Measurements from ENCODE around the gene CTIF.

CTIF gene

DNA sequence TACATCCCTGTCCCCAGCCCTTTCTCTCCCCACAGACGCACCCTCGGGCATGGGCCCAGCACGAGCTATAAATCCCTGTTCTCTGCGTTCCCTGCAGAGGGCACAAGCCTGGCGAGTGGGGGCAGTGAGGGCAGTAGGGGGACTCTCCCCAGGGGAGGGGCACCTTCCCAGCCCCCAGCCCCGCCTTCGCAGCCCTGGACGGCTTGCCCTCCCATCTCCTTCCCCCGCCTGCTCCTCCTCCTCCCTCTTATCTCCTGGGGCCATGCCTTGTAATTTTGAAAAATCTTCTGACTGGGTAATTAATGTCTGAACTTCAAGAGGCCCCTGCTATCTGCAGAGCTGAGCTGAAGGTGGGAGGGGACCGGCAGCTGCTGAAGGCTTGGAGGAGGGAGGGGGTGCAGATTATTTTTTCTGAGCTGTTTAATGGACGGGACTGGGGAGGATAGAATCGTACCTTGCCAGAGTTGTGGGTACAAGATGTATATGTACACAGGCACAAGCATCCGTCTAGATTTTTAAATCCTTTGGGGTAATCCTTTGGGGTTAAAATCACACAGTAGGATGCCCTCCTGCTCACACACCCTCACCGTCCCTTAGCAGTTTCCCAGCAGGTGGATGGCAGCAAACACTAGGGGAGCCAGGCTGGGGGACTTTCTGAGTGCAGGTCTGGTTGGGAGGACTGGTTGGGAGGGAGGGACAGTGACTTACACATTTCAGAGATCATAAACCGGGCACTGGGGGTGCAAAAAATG is 290.0 kb downstream of the CTIF start:
- peaks cover 15% of the 10 kb centered on the region for H3K79me2 ChIP-seq (ENCODE audit: low read length)
- peaks cover 18% of the 10 kb centered on the region for H3K4me1 ChIP-seq (ENCODE audit: low read length)
- H3K9ac ChIP-seq (ENCODE audit: low read length), result no peak overlapping the region
- no peaks in the 10 kb centered on the region for H3K9me3 ChIP-seq (replicated peaks; ENCODE audit: insufficient read depth, low read length)
- H3K27ac ChIP-seq (ENCODE audit: low read length), result no peak overlapping the region
- H3F3A ChIP-seq (ENCODE audit: insufficient read depth, low read length), result 0 out of 2 replicates have a peak, but pooled peaks cover 3% of the 10 kb centered on the region
- H3K36me3 ChIP-seq (replicated peaks; ENCODE audit: insufficient read depth, low read length), result no peaks in the 10 kb centered on the region
- no peak overlapping the region for H3K4me3 ChIP-seq (ENCODE audit: low read length)
- no peaks in the 10 kb centered on the region for H3K9me2 ChIP-seq (replicated peaks; ENCODE audit: insufficient read depth, low read length)
- H3K4me2 ChIP-seq (ENCODE audit: low read depth, low read length), result no peak overlapping the region
- H3K27me3 ChIP-seq (replicated peaks; ENCODE audit: insufficient read depth, low read length), result no peaks in the 10 kb centered on the region
- H2AFZ ChIP-seq (ENCODE audit: low read length), result no peak overlapping the region
- H4K20me1 ChIP-seq (ENCODE audit: insufficient read depth, low read length), result no peaks in the 10 kb centered on the region
- TF ChIP-seq EZH2phosphoT487 (IDR thresholded peaks at IDR 0.05; ENCODE audit: low read length), result no peak
- no peak for DNase-seq

GRCh38 chr18:48829443-48830149 is 290.8 kb downstream of the CTIF start:
- Histone ChIP-seq H3K9ac (ENCODE audit: low read length) (no peak overlapping the region), H4K20me1 (ENCODE audit: insufficient read depth, low read length) (no peaks in the 10 kb centered on the region), H3K36me3 (replicated peaks; ENCODE audit: insufficient read depth, low read length) (no peaks in the 10 kb centered on the region), H3K27ac (ENCODE audit: low read length) (no peak overlapping the region), H3F3A (ENCODE audit: insufficient read depth, low read length) (peaks cover 10% of the 10 kb centered on the region), H3K27me3 (replicated peaks; ENCODE audit: insufficient read depth, low read length) (no peaks in the 10 kb centered on the region), H2AFZ (ENCODE audit: low read length) (no peak overlapping the region), H3K79me2 (ENCODE audit: low read length) (peaks cover 15% of the 10 kb centered on the region), H3K9me3 (replicated peaks; ENCODE audit: insufficient read depth, low read length) (no peaks in the 10 kb centered on the region), H3K4me2 (ENCODE audit: low read depth, low read length) (no peak overlapping the region), H3K9me2 (replicated peaks; ENCODE audit: insufficient read depth, low read length) (no peaks in the 10 kb centered on the region), H3K4me1 (ENCODE audit: low read length) (peaks cover 21% of the 10 kb centered on the region), H3K4me3 (ENCODE audit: low read length) (no peak overlapping the region)
- DNase-seq, result no peak
- TF ChIP-seq CTCF (IDR thresholded peaks at IDR 0.05; ENCODE audit: low read length) (no peak), EZH2phosphoT487 (IDR thresholded peaks at IDR 0.05; ENCODE audit: low read length) (no peak), EZH2 (optimal IDR thresholded peaks at IDR 0.05; ENCODE audit: low read depth, low read length) (no peak)

DNA sequence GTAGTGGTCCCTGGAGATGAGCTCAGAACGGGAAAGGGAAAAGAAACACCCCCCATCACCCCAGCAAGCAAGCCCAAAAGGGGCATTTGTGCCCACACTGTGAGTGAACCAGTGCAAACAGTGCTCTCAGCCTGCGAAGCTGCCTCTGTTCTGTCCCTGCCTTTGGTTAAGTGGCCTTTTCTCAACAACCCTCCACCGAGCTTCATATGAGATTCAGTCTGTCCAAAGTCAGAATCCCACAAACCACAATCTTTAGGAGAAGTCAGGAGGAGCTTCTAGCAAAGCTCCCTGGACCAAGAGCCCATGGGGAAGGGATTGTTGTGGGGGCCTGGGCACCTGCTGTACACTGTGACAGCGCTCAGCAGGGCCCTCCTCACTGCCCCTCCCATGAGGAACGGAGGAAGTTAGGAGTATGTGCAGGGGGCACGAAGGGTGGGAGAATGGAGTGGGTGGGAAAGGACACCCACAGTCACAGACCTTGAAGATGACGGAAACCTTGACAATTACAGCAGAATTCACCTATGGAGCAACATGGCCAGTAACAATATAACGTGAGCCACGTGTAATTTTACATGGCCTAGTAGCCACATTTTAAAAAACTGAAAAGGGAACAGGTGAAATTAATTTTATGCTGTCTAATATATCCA is 292.4 kb downstream of the CTIF start:
- no peak overlapping the region for H3K27ac ChIP-seq (ENCODE audit: low read length)
- H3F3A ChIP-seq (ENCODE audit: insufficient read depth, low read length), result peaks cover 15% of the 10 kb centered on the region
- H4K20me1 ChIP-seq (ENCODE audit: insufficient read depth, low read length), result no peaks in the 10 kb centered on the region
- TF ChIP-seq EZH2phosphoT487 (IDR thresholded peaks at IDR 0.05; ENCODE audit: low read length) (no peak), CTCF (IDR thresholded peaks at IDR 0.05; ENCODE audit: low read length) (no peak), EZH2 (optimal IDR thresholded peaks at IDR 0.05; ENCODE audit: low read depth, low read length) (no peak)
- H3K9me3 ChIP-seq (replicated peaks; ENCODE audit: insufficient read depth, low read length), result no peaks in the 10 kb centered on the region
- no peak for DNase-seq
- no peaks in the 10 kb centered on the region for H3K36me3 ChIP-seq (replicated peaks; ENCODE audit: insufficient read depth, low read length)
- H3K4me1 ChIP-seq (ENCODE audit: low read length), result peaks cover 33% of the 10 kb centered on the region
- no peaks in the 10 kb centered on the region for H3K27me3 ChIP-seq (replicated peaks; ENCODE audit: insufficient read depth, low read length)
- no peak overlapping the region for H3K4me2 ChIP-seq (ENCODE audit: low read depth, low read length)
- H3K79me2 ChIP-seq (ENCODE audit: low read length), result peaks cover 15% of the 10 kb centered on the region
- no peak overlapping the region for H2AFZ ChIP-seq (ENCODE audit: low read length)
- H3K9me2 ChIP-seq (replicated peaks; ENCODE audit: insufficient read depth, low read length), result no peaks in the 10 kb centered on the region
- H3K4me3 ChIP-seq (ENCODE audit: low read length), result no peak overlapping the region
- no peak overlapping the region for H3K9ac ChIP-seq (ENCODE audit: low read length)

Measured in MM.1S (cell line).